MCF 10A (cell line): ENCODE data around the gene SLCO2A1. TPM values are rescaled to one million over a fixed set of nuclear protein-coding genes. Genes with fewer than 3 reads are reported as not detected.

Source experiments
- BruUV-seq: library from RNA; stranded (reverse); fragments of 400-500 nt; replicated peaks from 2 replicates; lab custom pipeline; 2021; lab: Mats Ljungman, UMichigan
- CTCF ChIA-PET: fragments of 300-600 bp; sonication (Branson Sonifier 250); formaldehyde crosslinking; extraction: SDS; loops from one replicate; lab custom pipeline; 2021; ENCODE audit warnings: antibody characterized with exemption, inconsistent platforms; lab: Yijun Ruan, JAX
- POLR2A ChIA-PET: fragments of 300-600, 350-650 bp; sonication (Branson Sonifier 250); formaldehyde crosslinking; extraction: SDS; loops from one replicate; lab custom pipeline; 2020; ENCODE audit warnings: antibody characterized with exemption, inconsistent platforms; lab: Yijun Ruan, JAX
- DNase-seq: peaks from one replicate; pipeline ENCODE4 v3.0.0-alpha.2; 2018; ENCODE audit not compliant: unreplicated experiment
- H3K27ac Mint-ChIP-seq: one replicate; pipeline ENCODE4 v1.8.0; 2022; ENCODE audit warnings: mild to moderate bottlenecking, low read depth, mixed read lengths; ENCODE audit not compliant: unreplicated experiment
- H3K27me3 Mint-ChIP-seq: one replicate; pipeline ENCODE4 v1.8.0; 2022; ENCODE audit warnings: mixed read lengths; ENCODE audit not compliant: insufficient read depth, unreplicated experiment
- H3K36me3 Mint-ChIP-seq: one replicate; pipeline ENCODE4 v1.8.0; 2022; ENCODE audit warnings: mild to moderate bottlenecking, moderate library complexity, mixed read lengths; ENCODE audit not compliant: insufficient read depth, unreplicated experiment
- H3K4me1 Mint-ChIP-seq: one replicate; pipeline ENCODE4 v1.8.0; 2022; ENCODE audit warnings: mixed read lengths; ENCODE audit not compliant: insufficient read depth, unreplicated experiment
- H3K4me3 Mint-ChIP-seq: one replicate; pipeline ENCODE4 v1.8.0; 2022; ENCODE audit warnings: mild to moderate bottlenecking, moderate library complexity, mixed read lengths; ENCODE audit not compliant: unreplicated experiment
- H3K9me3 Mint-ChIP-seq: one replicate; pipeline ENCODE4 v1.8.0; 2022; ENCODE audit warnings: mixed read lengths; ENCODE audit not compliant: unreplicated experiment
- CTCF ChIP-seq: fragments of 200-600 bp; IDR thresholded peaks from one replicate; pipeline ENCODE4 v1.8.0; 2022; ENCODE audit warnings: antibody characterized with exemption, mild to moderate bottlenecking; ENCODE audit not compliant: unreplicated experiment
- intact Hi-C: fragments of 100-400 bp; cut with micrococcal nuclease; formaldehyde crosslinking; loops from 2 replicates; pipeline ENCODE4 v1.14.1; 2022
- total RNA-seq: library from RNA; stranded (reverse); gene quantifications from 2 replicates; pipeline ENCODE4 v1.2.3, GENCODE V29; 2022

SLCO2A1 gene
- total RNA-seq, 1 experiment from 2014 or later: 1.0 TPM

- intact Hi-C loops: no loop called here
- Mint-ChIP-seq H3K36me3 (no peaks in the 10 kb centered on the region), H3K4me1 (no peaks in the 10 kb centered on the region), H3K4me3 (no peak overlapping the region), H3K9me3 (no peaks in the 10 kb centered on the region), H3K27me3 (no peaks in the 10 kb centered on the region), H3K27ac (no peak overlapping the region)
- BruUV-seq: no TSS peak
- DNase-seq: no peak
- no peak for TF ChIP-seq CTCF
- POLR2A ChIA-PET: interaction anchor here (1.5 kb wide), 1 partner anchor 9 kb away, joined by 3 read pairs; no protein-coding TSS in a partner anchor
- CTCF ChIA-PET: interaction anchor here (0.9 kb wide), 1 partner anchor 16 kb away, joined by 3 read pairs; no protein-coding TSS in a partner anchor
Observed at GRCh38 chr3:134003066-134003465, 26.7 kb downstream of the SLCO2A1 start.

GRCh38 chr3:134002306-134002705 is 27.4 kb downstream of the SLCO2A1 start:
- no peak for DNase-seq
- H3K9me3 Mint-ChIP-seq: no peaks in the 10 kb centered on the region
- no TSS peak for BruUV-seq
- CTCF ChIA-PET: interaction anchor here (0.6 kb wide), 1 partner anchor 456 kb away, joined by 3 read pairs; no protein-coding TSS in a partner anchor
- no peak overlapping the region for H3K27ac Mint-ChIP-seq
- no peak overlapping the region for H3K4me3 Mint-ChIP-seq
- POLR2A ChIA-PET: interaction anchor here (1.5 kb wide), 1 partner anchor 10 kb away, joined by 3 read pairs; no protein-coding TSS in a partner anchor
- no peak for TF ChIP-seq CTCF
- no peaks in the 10 kb centered on the region for H3K4me1 Mint-ChIP-seq
- H3K36me3 Mint-ChIP-seq: no peaks in the 10 kb centered on the region
- intact Hi-C loops: no loop called here
- no peaks in the 10 kb centered on the region for H3K27me3 Mint-ChIP-seq

GRCh38 chr3:134001251-134001650 is 28.5 kb downstream of the SLCO2A1 start:
- H3K4me1 Mint-ChIP-seq: no peaks in the 10 kb centered on the region
- no peak overlapping the region for H3K4me3 Mint-ChIP-seq
- ChIA-PET CTCF (no interaction called here), POLR2A (interaction anchor here (0.9 kb wide), 1 partner anchor 12 kb away, joined by 3 read pairs; no protein-coding TSS in a partner anchor)
- no peak overlapping the region for H3K27ac Mint-ChIP-seq
- no peaks in the 10 kb centered on the region for H3K27me3 Mint-ChIP-seq
- no peaks in the 10 kb centered on the region for H3K9me3 Mint-ChIP-seq
- intact Hi-C loops: no loop called here
- H3K36me3 Mint-ChIP-seq: no peaks in the 10 kb centered on the region
- BruUV-seq: no TSS peak
- no peak for DNase-seq
- no peak for TF ChIP-seq CTCF

GRCh38 chr3:133999891-134000685 is 29.6 kb downstream of the SLCO2A1 start:
- no peak overlapping the region for H3K27ac Mint-ChIP-seq
- CTCF ChIA-PET: interaction anchor here (1.0 kb wide), 1 partner anchor 69 kb away, joined by 3 read pairs; no protein-coding TSS in a partner anchor
- H3K4me3 Mint-ChIP-seq: no peak overlapping the region
- no peak for DNase-seq
- no peaks in the 10 kb centered on the region for H3K9me3 Mint-ChIP-seq
- no peaks in the 10 kb centered on the region for H3K27me3 Mint-ChIP-seq
- no TSS peak for BruUV-seq
- POLR2A ChIA-PET: interaction anchor here (0.9 kb wide), 1 partner anchor 11 kb away, joined by 3 read pairs; no protein-coding TSS in a partner anchor
- no peak for TF ChIP-seq CTCF
- intact Hi-C loops: no loop called here
- no peaks in the 10 kb centered on the region for H3K36me3 Mint-ChIP-seq
- no peaks in the 10 kb centered on the region for H3K4me1 Mint-ChIP-seq
